Activated naive CD8-positive, alpha-beta T cell treated with anti-CD3 and anti-CD28 coated beads, Interleukin-2, amount 50 U/mL, for 24 hours (primary cell): Measurements from ENCODE around the gene IRS2.

ENCODE experiments used
- ATAC-seq: fragments of 150-1000 bp; cut with Tn5 transposase; one replicate; pipeline ENCODE4 v1.10.0; 2021
- DNase-seq: peaks from one replicate; pipeline ENCODE4 v3.0.0; 2021
- H3K27ac Mint-ChIP-seq: one replicate; pipeline ENCODE4 v1.8.0; 2021; ENCODE audit warnings: mild to moderate bottlenecking, mixed read lengths
- H3K27me3 Mint-ChIP-seq: one replicate; pipeline ENCODE4 v1.8.0; 2021; ENCODE audit warnings: mixed read lengths
- H3K36me3 Mint-ChIP-seq: one replicate; pipeline ENCODE4 v1.8.0; 2021; ENCODE audit warnings: low read depth, mixed read lengths
- H3K4me1 Mint-ChIP-seq: one replicate; pipeline ENCODE4 v1.8.0; 2021; ENCODE audit warnings: mixed read lengths
- H3K4me3 Mint-ChIP-seq: one replicate; pipeline ENCODE4 v1.8.0; 2021; ENCODE audit warnings: mild to moderate bottlenecking, moderate library complexity, mixed read lengths
- H3K9me3 Mint-ChIP-seq: one replicate; pipeline ENCODE4 v1.8.0; 2021; ENCODE audit warnings: mixed read lengths

Gene IRS2

GRCh38 chr13:109761695-109762094, 24.7 kb downstream of the IRS2 start:
- DNase-seq = no peak
- ATAC-seq = no peak
- no peak overlapping the region for H3K27ac Mint-ChIP-seq
- no peak overlapping the region for H3K4me3 Mint-ChIP-seq
- peaks cover 23% of the 10 kb centered on the region for H3K4me1 Mint-ChIP-seq
- H3K36me3 Mint-ChIP-seq = no peaks in the 10 kb centered on the region
- H3K9me3 Mint-ChIP-seq = no peaks in the 10 kb centered on the region
- no peaks in the 10 kb centered on the region for H3K27me3 Mint-ChIP-seq

GRCh38 chr13:109760951-109761350, 25.4 kb downstream of the IRS2 start:
- H3K9me3 Mint-ChIP-seq = no peaks in the 10 kb centered on the region
- no peak overlapping the region for H3K4me3 Mint-ChIP-seq
- DNase-seq (no peak), ATAC-seq (no peak)
- no peaks in the 10 kb centered on the region for H3K36me3 Mint-ChIP-seq
- no peaks in the 10 kb centered on the region for H3K27me3 Mint-ChIP-seq
- peaks cover 20% of the 10 kb centered on the region for H3K4me1 Mint-ChIP-seq
- no peak overlapping the region for H3K27ac Mint-ChIP-seq

- DNase-seq (no peak), ATAC-seq (no peak)
- H3K27me3 Mint-ChIP-seq = no peaks in the 10 kb centered on the region
- H3K27ac Mint-ChIP-seq = no peak overlapping the region
- peaks cover 20% of the 10 kb centered on the region for H3K4me1 Mint-ChIP-seq
- no peak overlapping the region for H3K4me3 Mint-ChIP-seq
- peaks cover 3% of the 10 kb centered on the region for H3K36me3 Mint-ChIP-seq
- H3K9me3 Mint-ChIP-seq = no peaks in the 10 kb centered on the region
These were observed 26.0 kb downstream of the IRS2 start for GRCh38 chr13:109760402-109760801.

DNA sequence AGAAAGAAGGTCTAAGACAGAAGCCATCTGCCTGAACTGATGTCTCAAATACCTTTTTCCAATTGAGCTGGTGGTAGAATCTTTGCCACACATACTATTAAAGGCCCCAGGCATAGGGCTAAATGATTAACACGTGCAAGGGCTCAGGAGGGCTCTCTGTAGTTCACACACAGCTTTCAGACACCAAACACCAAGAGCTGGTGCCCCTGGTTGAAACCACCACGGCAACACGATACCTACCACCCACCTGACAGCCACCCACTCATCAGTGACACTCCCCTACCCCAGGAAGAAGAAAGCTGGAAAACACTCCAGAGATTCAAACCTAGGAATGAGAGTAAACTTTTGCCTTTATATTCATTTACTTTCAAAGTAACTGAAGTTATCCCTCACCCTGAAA, 26.8 kb downstream of the IRS2 start:
- Mint-ChIP-seq H3K27ac (no peak overlapping the region), H3K4me3 (no peak overlapping the region), H3K4me1 (peaks cover 15% of the 10 kb centered on the region), H3K27me3 (no peaks in the 10 kb centered on the region), H3K9me3 (no peaks in the 10 kb centered on the region), H3K36me3 (peaks cover 6% of the 10 kb centered on the region)
- DNase-seq = no peak
- no peak for ATAC-seq

- no peak for DNase-seq
- Mint-ChIP-seq H3K36me3 (peaks cover 6% of the 10 kb centered on the region), H3K9me3 (no peaks in the 10 kb centered on the region), H3K4me1 (peaks cover 11% of the 10 kb centered on the region), H3K27ac (no peak overlapping the region), H3K27me3 (no peaks in the 10 kb centered on the region), H3K4me3 (no peak overlapping the region)
- ATAC-seq = no peak
These were observed 27.4 kb downstream of the IRS2 start for GRCh38 chr13:109758937-109759480.

DNA sequence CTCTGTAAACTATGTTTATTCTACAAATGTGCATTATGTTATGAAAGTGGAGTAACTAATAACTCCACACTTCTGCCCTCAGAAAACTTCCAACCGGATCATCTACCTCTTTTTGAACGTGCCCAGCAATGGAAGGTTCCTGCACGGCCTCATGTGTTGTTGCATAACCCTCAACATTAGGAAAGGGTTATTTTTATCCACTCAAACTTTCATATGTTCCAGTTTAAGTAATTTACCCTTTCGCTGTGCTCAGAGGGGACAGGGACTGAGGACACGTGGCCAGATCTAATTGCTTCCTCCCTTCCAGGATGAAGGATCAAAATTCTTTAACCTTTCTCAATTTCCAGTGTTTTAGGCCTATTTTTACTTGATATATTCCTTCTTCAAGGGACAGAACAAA, 29.6 kb downstream of the IRS2 start:
- H3K9me3 Mint-ChIP-seq = no peaks in the 10 kb centered on the region

DNA sequence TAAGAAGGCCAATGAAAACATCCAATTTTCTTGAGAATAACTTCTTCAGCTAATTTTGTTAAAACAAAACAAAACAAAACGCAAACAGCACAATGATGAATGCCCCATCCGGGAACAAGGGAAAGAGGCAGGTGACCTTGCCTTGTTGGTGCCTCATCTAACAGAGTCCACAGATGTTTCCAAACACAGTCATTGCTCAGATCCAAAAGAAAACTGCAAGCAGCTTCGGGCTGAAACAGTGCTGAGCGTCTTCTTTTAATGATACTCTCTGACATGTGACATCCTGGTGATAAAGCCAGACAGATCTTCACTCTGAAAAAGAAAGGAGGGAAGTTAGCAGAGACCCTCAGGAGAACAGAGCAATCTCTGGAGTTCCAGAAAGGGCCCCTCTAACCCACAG, 30.4 kb downstream of the IRS2 start:
- Mint-ChIP-seq H3K9me3 (no peaks in the 10 kb centered on the region), H3K4me1 (peaks cover 7% of the 10 kb centered on the region), H3K27me3 (no peaks in the 10 kb centered on the region), H3K4me3 (no peak overlapping the region), H3K36me3 (peaks cover 12% of the 10 kb centered on the region), H3K27ac (no peak overlapping the region)
- DNase-seq (no peak), ATAC-seq (no peak)

More for the DNA sequence above, 29.6 kb downstream of the IRS2 start:
- Mint-ChIP-seq H3K27ac (no peak overlapping the region), H3K4me1 (peaks cover 7% of the 10 kb centered on the region), H3K36me3 (peaks cover 12% of the 10 kb centered on the region), H3K4me3 (no peak overlapping the region), H3K27me3 (no peaks in the 10 kb centered on the region)
- DNase-seq (no peak), ATAC-seq (no peak)

DNA sequence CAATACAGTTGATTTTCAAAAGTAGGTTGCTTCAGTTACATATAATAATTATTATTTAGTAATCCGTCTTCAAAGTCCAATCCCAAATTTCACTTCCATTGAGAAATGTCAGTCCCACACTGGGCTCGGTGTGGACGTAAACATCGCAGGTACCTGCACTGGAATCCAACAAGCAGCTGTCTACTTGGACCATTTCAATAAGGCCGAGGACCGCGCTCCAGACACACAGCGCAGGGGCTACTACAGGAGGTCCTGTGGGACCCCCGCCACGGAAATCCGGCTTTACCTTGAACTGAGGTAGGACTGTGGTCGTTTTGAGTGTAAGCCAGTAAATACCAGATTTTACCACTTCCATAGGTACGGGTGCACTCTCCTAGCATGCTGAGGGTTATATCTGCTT, 30.8 kb downstream of the IRS2 start:
- Mint-ChIP-seq H3K4me1 (peaks cover 7% of the 10 kb centered on the region), H3K27ac (no peak overlapping the region), H3K4me3 (no peak overlapping the region), H3K27me3 (no peaks in the 10 kb centered on the region), H3K9me3 (no peaks in the 10 kb centered on the region), H3K36me3 (peaks cover 12% of the 10 kb centered on the region)
- DNase-seq = no peak
- ATAC-seq = no peak

- DNase-seq (no peak), ATAC-seq (no peak)
- H3K27me3 Mint-ChIP-seq = no peaks in the 10 kb centered on the region
- H3K4me1 Mint-ChIP-seq = no peaks in the 10 kb centered on the region
- no peak overlapping the region for H3K4me3 Mint-ChIP-seq
- no peak overlapping the region for H3K27ac Mint-ChIP-seq
- H3K9me3 Mint-ChIP-seq = no peaks in the 10 kb centered on the region
- H3K36me3 Mint-ChIP-seq = peaks cover 12% of the 10 kb centered on the region
These were observed 34.9 kb downstream of the IRS2 start for GRCh38 chr13:109751477-109751876.

DNA sequence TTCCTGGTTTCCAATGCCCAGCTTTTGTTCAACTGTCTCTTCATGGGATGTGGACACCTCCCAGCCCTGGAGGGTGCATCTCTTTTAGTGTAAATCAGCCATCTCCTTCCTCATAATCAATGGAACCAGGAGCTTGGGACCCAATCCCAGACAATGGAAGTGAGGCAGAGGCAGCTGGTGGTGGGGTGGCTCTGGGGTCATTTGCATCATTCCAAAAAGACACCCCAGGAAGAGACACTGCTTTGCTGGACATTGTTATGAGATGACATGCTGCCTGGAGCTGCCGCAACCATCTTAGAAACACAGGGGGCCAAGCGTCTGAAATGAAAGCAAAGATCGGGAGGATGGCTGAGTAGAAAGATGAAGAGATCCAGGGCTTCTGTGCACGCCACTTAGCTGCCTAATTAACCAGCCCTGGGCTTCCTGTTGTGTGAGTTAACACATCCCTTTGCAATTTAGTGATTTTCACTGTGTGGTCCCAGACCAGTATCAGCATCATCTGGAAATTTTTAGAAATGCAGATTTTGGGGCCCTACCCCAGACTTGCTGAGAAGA, 36.1 kb downstream of the IRS2 start:
- H3K27me3 Mint-ChIP-seq = no peaks in the 10 kb centered on the region
- DNase-seq (no peak), ATAC-seq (no peak)
- no peak overlapping the region for H3K27ac Mint-ChIP-seq
- H3K9me3 Mint-ChIP-seq = no peaks in the 10 kb centered on the region
- H3K4me1 Mint-ChIP-seq = no peaks in the 10 kb centered on the region
- peaks cover 10% of the 10 kb centered on the region for H3K36me3 Mint-ChIP-seq
- no peak overlapping the region for H3K4me3 Mint-ChIP-seq

- no peak for ATAC-seq
- H3K4me1 Mint-ChIP-seq = peaks cover under 1% of the 10 kb centered on the region
- H3K4me3 Mint-ChIP-seq = no peak overlapping the region
- DNase-seq = no peak
- no peaks in the 10 kb centered on the region for H3K27me3 Mint-ChIP-seq
- no peak overlapping the region for H3K27ac Mint-ChIP-seq
- peaks cover 7% of the 10 kb centered on the region for H3K36me3 Mint-ChIP-seq
- no peaks in the 10 kb centered on the region for H3K9me3 Mint-ChIP-seq
These were observed 37.0 kb downstream of the IRS2 start for GRCh38 chr13:109749365-109749764.

DNA sequence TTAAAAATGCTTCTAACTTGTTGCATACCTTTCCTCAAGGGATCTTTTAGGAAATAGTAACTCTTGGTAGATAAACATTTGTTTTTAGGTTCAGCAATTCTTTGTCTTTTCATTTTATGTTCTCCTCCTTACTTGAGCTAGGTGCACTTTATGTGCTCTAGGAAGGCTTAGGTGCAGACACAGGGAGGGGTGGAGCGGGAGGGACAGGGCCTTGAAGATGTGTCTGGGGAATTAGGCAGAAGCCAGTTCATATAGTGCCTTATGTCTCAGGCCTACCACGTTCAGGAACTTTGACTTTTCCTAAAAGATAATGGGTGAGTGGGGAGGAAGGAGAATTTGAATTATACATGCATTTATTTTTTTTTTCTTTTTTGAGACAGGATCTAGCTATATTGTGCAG, 37.7 kb downstream of the IRS2 start:
- Mint-ChIP-seq H3K9me3 (no peaks in the 10 kb centered on the region), H3K4me1 (peaks cover 8% of the 10 kb centered on the region), H3K27me3 (no peaks in the 10 kb centered on the region), H3K4me3 (no peak overlapping the region), H3K27ac (no peak overlapping the region), H3K36me3 (peaks cover 7% of the 10 kb centered on the region)
- ATAC-seq (no peak), DNase-seq (no peak)

DNA sequence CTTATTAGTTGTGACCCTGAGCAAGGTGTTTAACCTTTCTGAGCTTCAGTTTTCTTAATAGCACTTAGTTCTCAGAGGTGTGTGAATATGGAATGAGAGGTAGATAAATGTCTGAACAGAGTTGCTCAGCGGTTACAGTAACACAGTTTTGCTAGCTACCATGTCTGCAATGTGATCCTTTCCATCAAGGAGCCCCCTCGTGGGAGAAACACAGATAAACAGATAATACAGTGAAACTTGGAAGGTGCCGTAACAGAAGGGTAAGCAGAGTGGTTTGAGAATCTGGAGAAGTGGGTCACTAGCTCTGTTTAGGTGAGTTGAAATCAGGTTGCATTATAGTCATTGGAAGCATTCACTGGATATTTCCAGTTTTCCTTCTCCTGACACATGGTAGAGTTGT, 38.9 kb downstream of the IRS2 start:
- no peak overlapping the region for H3K4me3 Mint-ChIP-seq
- DNase-seq (no peak), ATAC-seq (no peak)
- H3K27ac Mint-ChIP-seq = no peak overlapping the region
- peaks cover 4% of the 10 kb centered on the region for H3K36me3 Mint-ChIP-seq
- no peaks in the 10 kb centered on the region for H3K9me3 Mint-ChIP-seq
- H3K4me1 Mint-ChIP-seq = peaks cover 14% of the 10 kb centered on the region
- no peaks in the 10 kb centered on the region for H3K27me3 Mint-ChIP-seq

DNA sequence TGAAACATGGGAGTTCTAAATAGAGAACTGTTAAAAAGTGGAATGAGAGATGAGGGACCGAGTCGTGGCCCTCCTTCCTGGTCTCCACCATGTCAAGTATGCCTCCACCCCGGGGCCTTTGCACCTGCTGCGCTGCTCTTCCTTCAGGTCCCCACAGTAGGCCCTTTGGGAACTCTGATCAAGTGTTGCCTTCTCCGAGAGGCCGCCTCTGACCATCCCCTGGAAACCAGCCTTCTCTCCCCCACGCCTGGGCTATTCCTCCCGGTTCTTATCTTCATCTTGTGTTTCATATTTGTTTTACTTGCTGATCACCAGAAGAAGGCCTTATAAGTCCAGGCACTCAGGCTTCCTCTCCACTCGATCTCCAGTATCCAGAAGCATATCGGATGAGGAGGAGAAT, 40.0 kb downstream of the IRS2 start:
- DNase-seq (no peak), ATAC-seq (no peak)
- Mint-ChIP-seq H3K9me3 (no peaks in the 10 kb centered on the region), H3K4me1 (peaks cover 14% of the 10 kb centered on the region), H3K36me3 (no peaks in the 10 kb centered on the region), H3K27ac (no peak overlapping the region), H3K27me3 (no peaks in the 10 kb centered on the region), H3K4me3 (no peak overlapping the region)

- no peak for ATAC-seq
- Mint-ChIP-seq H3K27me3 (peaks cover under 1% of the 10 kb centered on the region), H3K9me3 (no peaks in the 10 kb centered on the region), H3K27ac (no peak overlapping the region), H3K4me3 (no peak overlapping the region), H3K36me3 (no peaks in the 10 kb centered on the region), H3K4me1 (peaks cover 14% of the 10 kb centered on the region)
- no peak for DNase-seq
These were observed 40.7 kb downstream of the IRS2 start for GRCh38 chr13:109745702-109746101.

- no peaks in the 10 kb centered on the region for H3K9me3 Mint-ChIP-seq
These were observed 41.3 kb downstream of the IRS2 start for GRCh38 chr13:109745060-109745459.

More at GRCh38 chr13:109745060-109745459, 41.3 kb downstream of the IRS2 start:
- H3K36me3 Mint-ChIP-seq = no peaks in the 10 kb centered on the region
- no peak overlapping the region for H3K27ac Mint-ChIP-seq
- DNase-seq (no peak), ATAC-seq (no peak)
- peaks cover 3% of the 10 kb centered on the region for H3K27me3 Mint-ChIP-seq
- H3K4me1 Mint-ChIP-seq = peaks cover 14% of the 10 kb centered on the region
- H3K4me3 Mint-ChIP-seq = no peak overlapping the region
